ENCODE measurements around the gene NATD1. TPM values are rescaled to one million over a fixed set of nuclear protein-coding genes. Genes with fewer than 3 reads are reported as not detected.

NATD1 gene
- total and polyA plus RNA-seq, 4 donors = 3.6 to 13.4 (median 6.7) TPM

DNA sequence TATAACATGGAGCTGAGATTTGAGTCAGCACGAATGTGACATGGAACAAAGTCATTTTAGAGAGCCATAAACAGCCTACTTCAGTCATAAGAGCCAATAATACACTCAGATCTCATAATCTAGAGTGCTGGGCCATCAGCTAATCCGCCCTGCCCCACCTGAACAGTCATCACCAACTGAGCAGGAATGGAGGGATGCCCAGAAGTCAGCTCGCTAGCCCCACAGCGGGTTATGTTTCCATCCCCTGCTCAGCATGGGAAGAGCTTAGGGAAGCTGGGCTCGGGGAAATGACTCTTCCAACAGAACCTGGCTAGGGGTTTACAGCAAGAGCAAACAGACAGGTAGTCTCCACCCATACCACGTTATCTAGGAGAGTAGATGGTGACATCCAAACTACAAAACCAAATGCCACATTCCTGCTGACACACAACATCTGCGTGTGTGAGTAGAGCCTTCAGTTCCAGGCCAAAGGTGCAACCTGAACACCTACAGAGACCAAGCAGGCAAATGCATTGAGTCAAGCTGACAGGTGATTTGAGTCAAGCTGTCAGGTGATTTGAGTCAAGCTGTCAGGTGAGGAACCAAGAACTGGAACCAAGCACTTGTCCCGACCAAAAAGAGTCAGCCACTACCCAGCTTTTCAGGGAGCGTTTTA lies 41.3 kb downstream of the NATD1 start:
- intact Hi-C loops (cut with DNase I) = loop anchor here (5.0 to 10.0 kb wide), 4 partner anchors 40 to 85 kb away; partner anchors contain the start of genes DHRS7B (in 1 of the 2) and NATD1 (in 1 of the 2)
- 64 to 69% methylated on average over 9 of the region's 9 CpGs for WGBS, 2 donors
- H3K4me3 ChIP-seq (ENCODE audit: low read length in 2 of 2) = no peak overlapping the region
- no peak overlapping the region for H3K27ac ChIP-seq (ENCODE audit: low read depth in 1 of 2, low read length in 2 of 2)
- H3K9me3 ChIP-seq (ENCODE audit: control insufficient read depth, low read length) = no peaks in the 10 kb centered on the region
- H3K27me3 ChIP-seq (ENCODE audit: control insufficient read depth in 1 of 2, insufficient read depth in 2 of 2, low read length in 1 of 2) = no peaks in the 10 kb centered on the region
- H3K4me1 ChIP-seq (ENCODE audit: control insufficient read depth in 1 of 2, insufficient read depth in 2 of 2, low read length in 2 of 2) = no peaks in the 10 kb centered on the region
- no peak for ATAC-seq (ENCODE audit: low FRiP score)
- no peaks in the 10 kb centered on the region for H3K36me3 ChIP-seq (ENCODE audit: control insufficient read depth in 1 of 2, insufficient read depth in 2 of 2, low read length in 1 of 2)
- DNase-seq = no peak

DNA sequence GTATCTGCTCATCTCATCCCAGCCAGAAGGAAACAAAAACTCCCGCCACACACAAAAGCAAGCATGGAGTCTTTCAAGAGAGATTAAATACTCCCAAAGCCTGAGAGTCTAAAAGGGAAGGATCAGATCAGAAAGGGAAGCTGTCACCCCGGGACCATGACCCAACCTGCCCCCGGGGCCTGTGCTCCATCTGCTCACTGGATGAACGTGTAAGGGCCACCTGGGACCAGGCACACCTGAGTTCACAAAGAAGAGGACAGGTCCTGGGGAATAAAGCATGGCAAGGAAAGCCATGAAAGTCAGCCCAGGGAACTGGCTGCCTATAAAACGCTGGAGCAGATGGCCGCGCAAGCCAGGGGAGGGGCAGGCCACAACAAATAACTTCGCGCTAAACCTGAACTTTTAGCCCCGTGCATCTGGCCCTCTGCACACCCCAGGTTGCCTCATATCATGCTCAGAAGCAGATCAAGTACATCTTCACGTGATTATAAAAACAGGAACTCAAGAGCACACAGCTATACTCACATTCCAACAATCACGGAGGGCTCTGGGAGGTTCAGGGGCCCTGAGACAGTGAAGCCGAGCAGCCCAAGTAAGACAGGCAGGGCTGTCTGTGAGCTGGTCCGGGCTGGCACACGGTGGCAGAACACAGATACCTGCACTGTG lies 42.7 kb downstream of the NATD1 start:
- ATAC-seq (ENCODE audit: low FRiP score) = no peak
- H3K36me3 ChIP-seq (ENCODE audit: control insufficient read depth in 1 of 2, insufficient read depth in 2 of 2, low read length in 1 of 2) = no peaks in the 10 kb centered on the region
- no peak overlapping the region for H3K27ac ChIP-seq (ENCODE audit: low read depth in 1 of 2, low read length in 2 of 2)
- H3K4me3 ChIP-seq (ENCODE audit: low read length in 2 of 2) = no peak overlapping the region
- WGBS, 2 donors = 70 to 71% methylated on average over 15 of the region's 15 CpGs
- no peaks in the 10 kb centered on the region for H3K4me1 ChIP-seq (ENCODE audit: control insufficient read depth in 1 of 2, insufficient read depth in 2 of 2, low read length in 2 of 2)
- intact Hi-C loops (cut with DNase I) = loop anchor here (5.0 to 10.0 kb wide), 4 partner anchors 38 to 83 kb away; partner anchors contain the start of genes DHRS7B (in 1 of the 2) and NATD1 (in 1 of the 2)
- H3K27me3 ChIP-seq (ENCODE audit: control insufficient read depth in 1 of 2, insufficient read depth in 2 of 2, low read length in 1 of 2) = no peaks in the 10 kb centered on the region
- DNase-seq = no peak
- H3K9me3 ChIP-seq (ENCODE audit: control insufficient read depth, low read length) = no peaks in the 10 kb centered on the region

DNA sequence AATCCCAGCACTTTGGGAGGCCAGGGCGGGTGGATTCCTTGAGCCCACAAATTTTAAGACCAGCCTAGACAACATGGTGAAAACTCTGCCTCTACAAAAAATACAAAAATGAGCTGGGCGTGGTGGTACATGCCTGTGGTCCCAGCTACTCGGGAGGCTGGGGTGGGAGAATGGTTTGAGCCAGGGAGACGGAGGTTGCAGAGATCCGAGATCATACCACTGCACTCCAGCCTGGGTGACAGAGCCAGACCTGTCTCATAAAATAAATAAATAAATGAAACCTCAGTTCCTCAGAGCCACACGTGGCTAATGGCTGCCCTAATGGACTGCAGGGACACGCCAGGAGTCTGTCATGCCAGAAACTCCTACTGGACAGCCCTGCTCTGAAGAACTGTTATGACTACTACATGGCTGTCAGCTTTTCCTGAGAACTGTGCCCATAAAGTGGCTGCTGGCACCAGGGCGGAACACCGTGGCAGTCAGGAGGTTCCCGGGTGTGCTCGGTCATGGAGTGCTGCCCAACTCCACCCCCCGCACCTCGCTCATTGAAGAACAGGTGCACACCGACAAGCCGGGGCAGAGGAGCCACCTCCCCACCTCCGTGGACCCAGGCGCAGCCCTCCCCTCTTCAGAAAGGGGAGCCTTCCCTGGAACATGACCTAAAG lies 43.6 kb downstream of the NATD1 start:
- H3K9me3 ChIP-seq (ENCODE audit: control insufficient read depth, low read length) = no peaks in the 10 kb centered on the region
- no peaks in the 10 kb centered on the region for H3K27me3 ChIP-seq (ENCODE audit: control insufficient read depth in 1 of 2, insufficient read depth in 2 of 2, low read length in 1 of 2)
- no peak for ATAC-seq (ENCODE audit: low FRiP score)
- 54 to 56% methylated on average over 17 of the region's 17 CpGs for WGBS, 2 donors
- H3K4me1 ChIP-seq (ENCODE audit: control insufficient read depth in 1 of 2, insufficient read depth in 2 of 2, low read length in 2 of 2) = no peaks in the 10 kb centered on the region
- no peak overlapping the region for H3K4me3 ChIP-seq (ENCODE audit: low read length in 2 of 2)
- intact Hi-C loops (cut with DNase I) = loop anchor here (5.0 to 10.0 kb wide), 4 partner anchors 37 to 82 kb away; partner anchors contain the start of genes DHRS7B (in 1 of the 2) and NATD1 (in 1 of the 2)
- DNase-seq = no peak
- H3K36me3 ChIP-seq (ENCODE audit: control insufficient read depth in 1 of 2, insufficient read depth in 2 of 2, low read length in 1 of 2) = no peaks in the 10 kb centered on the region
- no peak overlapping the region for H3K27ac ChIP-seq (ENCODE audit: low read depth in 1 of 2, low read length in 2 of 2)

DNA sequence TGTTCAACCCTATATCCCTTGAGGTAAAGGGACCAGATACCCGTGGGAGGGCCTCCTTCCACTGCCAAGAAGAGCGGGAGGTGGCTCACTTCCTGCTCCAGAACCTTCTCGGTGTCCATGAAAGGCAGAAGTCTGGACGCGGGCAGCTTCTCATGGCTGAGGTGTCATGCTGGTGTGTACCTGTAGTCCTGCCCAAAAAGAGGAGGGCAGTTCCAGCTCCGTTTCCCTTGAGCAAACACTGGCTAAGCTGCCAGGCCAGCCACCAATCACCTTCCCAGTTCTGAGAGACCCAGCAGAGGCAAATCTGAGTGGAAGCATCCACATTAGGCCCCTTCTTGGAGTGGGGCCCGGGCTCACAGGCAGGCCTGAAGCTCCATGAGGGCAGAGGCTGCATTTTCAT lies 44.9 kb downstream of the NATD1 start:
- intact Hi-C loops (cut with DNase I) = no loop called here
- no peak overlapping the region for H3K4me3 ChIP-seq (ENCODE audit: low read length in 2 of 2)
- H3K27me3 ChIP-seq (ENCODE audit: control insufficient read depth in 1 of 2, insufficient read depth in 2 of 2, low read length in 1 of 2) = no peaks in the 10 kb centered on the region
- ATAC-seq (ENCODE audit: low FRiP score) (no peak), DNase-seq (no peak)
- H3K9me3 ChIP-seq (ENCODE audit: control insufficient read depth, low read length) = no peaks in the 10 kb centered on the region
- no peaks in the 10 kb centered on the region for H3K36me3 ChIP-seq (ENCODE audit: control insufficient read depth in 1 of 2, insufficient read depth in 2 of 2, low read length in 1 of 2)
- H3K4me1 ChIP-seq (ENCODE audit: control insufficient read depth in 1 of 2, insufficient read depth in 2 of 2, low read length in 2 of 2) = no peaks in the 10 kb centered on the region
- H3K27ac ChIP-seq (ENCODE audit: low read depth in 1 of 2, low read length in 2 of 2) = no peak overlapping the region
- WGBS, 2 donors = 70 to 80% methylated on average over 7 of the region's 7 CpGs

DNA sequence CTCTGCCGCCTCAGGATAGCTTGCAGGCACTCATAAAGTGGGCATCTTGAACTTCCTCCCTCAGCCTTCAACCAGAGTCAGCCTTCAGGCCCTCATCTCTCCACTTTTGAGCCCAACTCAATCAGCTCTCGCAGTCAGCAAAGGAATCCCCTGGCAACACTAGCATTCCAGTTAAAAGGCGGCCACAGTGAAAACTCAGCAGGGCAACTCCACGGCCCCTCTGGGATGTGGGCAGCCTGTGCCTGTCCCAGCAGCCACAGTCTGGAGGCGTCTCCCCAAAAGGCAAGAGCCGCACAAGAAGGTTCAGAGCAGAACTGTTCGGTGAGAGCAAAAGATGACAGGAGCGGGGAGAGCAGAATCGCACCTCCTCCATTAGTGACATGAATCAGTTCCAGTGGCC lies 48.3 kb downstream of the NATD1 start:
- Histone ChIP-seq H3K4me1 (ENCODE audit: control insufficient read depth in 1 of 2, insufficient read depth in 2 of 2, low read length in 2 of 2) (no peaks in the 10 kb centered on the region), H3K4me3 (ENCODE audit: low read length in 2 of 2) (no peak overlapping the region), H3K36me3 (ENCODE audit: control insufficient read depth in 1 of 2, insufficient read depth in 2 of 2, low read length in 1 of 2) (no peaks in the 10 kb centered on the region), H3K27me3 (ENCODE audit: control insufficient read depth in 1 of 2, insufficient read depth in 2 of 2, low read length in 1 of 2) (no peaks in the 10 kb centered on the region), H3K27ac (ENCODE audit: low read depth in 1 of 2, low read length in 2 of 2) (no peak overlapping the region), H3K9me3 (ENCODE audit: control insufficient read depth, low read length) (no peaks in the 10 kb centered on the region)
- intact Hi-C loops (cut with DNase I) = no loop called here
- WGBS, 2 donors = 11 to 27% methylated on average over 9 of the region's 9 CpGs
- DNase-seq (no peak), ATAC-seq (ENCODE audit: low FRiP score) (no peak)

DNA sequence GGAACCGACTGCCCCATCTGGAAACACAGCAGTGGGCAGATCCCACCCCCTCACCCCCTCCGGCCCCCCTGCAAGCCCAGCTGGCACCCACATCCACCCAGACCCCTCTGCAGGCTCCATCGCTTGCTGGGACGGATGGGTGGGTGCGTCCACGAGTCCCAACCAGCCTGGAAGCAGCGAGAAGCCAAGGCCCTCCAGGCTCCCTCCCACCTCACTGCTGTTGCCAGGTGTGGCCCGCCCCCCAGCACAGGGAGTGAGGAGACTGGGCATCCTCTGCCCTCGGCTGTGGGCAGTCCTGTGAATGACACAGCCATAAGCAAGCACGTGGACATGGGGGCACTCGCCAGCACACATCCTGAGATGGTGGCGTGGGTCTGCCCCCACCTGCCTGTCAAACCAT lies 50.7 kb downstream of the NATD1 start:
- DNase-seq = no peak
- Histone ChIP-seq H3K27me3 (ENCODE audit: control insufficient read depth in 1 of 2, insufficient read depth in 2 of 2, low read length in 1 of 2) (no peaks in the 10 kb centered on the region), H3K9me3 (ENCODE audit: control insufficient read depth, low read length) (no peaks in the 10 kb centered on the region), H3K27ac (ENCODE audit: low read depth in 1 of 2, low read length in 2 of 2) (no peak overlapping the region), H3K4me1 (ENCODE audit: control insufficient read depth in 1 of 2, insufficient read depth in 2 of 2, low read length in 2 of 2) (no peaks in the 10 kb centered on the region), H3K36me3 (ENCODE audit: control insufficient read depth in 1 of 2, insufficient read depth in 2 of 2, low read length in 1 of 2) (peaks cover 0 to 5% of the 10 kb centered on the region in 2 donors), H3K4me3 (ENCODE audit: low read length in 2 of 2) (no peak overlapping the region)
- 75 to 81% methylated on average over 11 to 12 of the region's 12 CpGs for WGBS, 2 donors
- no peak for ATAC-seq (ENCODE audit: low FRiP score)
- intact Hi-C loops (cut with DNase I) = no loop called here

DNA sequence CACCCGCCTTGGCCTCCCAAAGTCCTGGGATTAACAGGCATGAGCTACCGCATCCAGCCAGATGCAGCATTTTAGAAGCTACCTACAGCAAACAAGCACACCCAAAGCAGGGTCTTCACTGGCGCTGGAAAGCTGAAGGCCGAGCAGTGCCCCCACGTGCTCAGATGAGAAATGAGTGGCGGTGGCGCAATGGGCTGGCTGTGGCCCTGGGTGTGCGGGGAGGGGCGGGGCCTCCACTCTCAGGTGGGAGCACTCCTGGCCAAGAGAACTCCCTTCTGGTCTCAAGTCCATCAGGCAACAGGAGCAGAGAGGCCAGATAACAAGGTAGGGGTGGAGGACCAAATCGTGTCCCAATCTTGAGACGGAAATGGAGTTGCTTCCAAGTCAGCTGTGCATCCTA lies 51.3 kb downstream of the NATD1 start:
- H3K9me3 ChIP-seq (ENCODE audit: control insufficient read depth, low read length) = no peaks in the 10 kb centered on the region
- DNase-seq (no peak), ATAC-seq (ENCODE audit: low FRiP score) (no peak)
- peaks cover 0 to 7% of the 10 kb centered on the region in 2 donors for H3K36me3 ChIP-seq (ENCODE audit: control insufficient read depth in 1 of 2, insufficient read depth in 2 of 2, low read length in 1 of 2)
- WGBS, 2 donors = 94 to 95% methylated on average over 11 of the region's 11 CpGs
- H3K27me3 ChIP-seq (ENCODE audit: control insufficient read depth in 1 of 2, insufficient read depth in 2 of 2, low read length in 1 of 2) = no peaks in the 10 kb centered on the region
- no peak overlapping the region for H3K4me3 ChIP-seq (ENCODE audit: low read length in 2 of 2)
- intact Hi-C loops (cut with DNase I) = no loop called here
- H3K4me1 ChIP-seq (ENCODE audit: control insufficient read depth in 1 of 2, insufficient read depth in 2 of 2, low read length in 2 of 2) = no peaks in the 10 kb centered on the region
- no peak overlapping the region for H3K27ac ChIP-seq (ENCODE audit: low read depth in 1 of 2, low read length in 2 of 2)

DNA sequence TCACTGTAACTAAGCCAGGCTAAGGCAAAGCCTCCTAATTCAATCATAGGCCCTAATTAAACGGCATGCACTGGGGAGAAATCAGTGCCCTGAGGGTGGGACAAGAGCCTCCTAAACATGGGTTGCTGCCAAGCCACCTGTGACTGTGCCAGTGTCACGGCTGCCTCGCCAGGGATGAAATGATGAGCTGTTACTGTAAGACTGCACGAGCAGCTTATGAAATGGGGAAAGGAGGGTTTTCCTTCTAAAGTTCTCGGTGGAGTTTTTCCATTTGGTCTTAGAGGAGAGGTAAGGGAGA lies 52.0 kb downstream of the NATD1 start:
- intact Hi-C loops (cut with DNase I) = no loop called here
- H3K9me3 ChIP-seq (ENCODE audit: control insufficient read depth, low read length) = no peaks in the 10 kb centered on the region
- no peak for ATAC-seq (ENCODE audit: low FRiP score)
- no peaks in the 10 kb centered on the region for H3K27me3 ChIP-seq (ENCODE audit: control insufficient read depth in 1 of 2, insufficient read depth in 2 of 2, low read length in 1 of 2)
- H3K27ac ChIP-seq (ENCODE audit: low read depth in 1 of 2, low read length in 2 of 2) = no peak overlapping the region
- H3K4me1 ChIP-seq (ENCODE audit: control insufficient read depth in 1 of 2, insufficient read depth in 2 of 2, low read length in 2 of 2) = no peaks in the 10 kb centered on the region
- peaks cover 0 to 7% of the 10 kb centered on the region in 2 donors for H3K36me3 ChIP-seq (ENCODE audit: control insufficient read depth in 1 of 2, insufficient read depth in 2 of 2, low read length in 1 of 2)
- 19 to 28% methylated on average over 5 of the region's 5 CpGs for WGBS, 2 donors
- DNase-seq = no peak
- no peak overlapping the region for H3K4me3 ChIP-seq (ENCODE audit: low read length in 2 of 2)

All from aorta (tissue), 5 donors.